ENCODE measurements around the gene ASCL3. TPM values are rescaled to one million over a fixed set of nuclear protein-coding genes. Genes with fewer than 3 reads are reported as not detected.

ASCL3 gene
- total and polyA plus RNA-seq, 11 donors: not detected

DNA sequence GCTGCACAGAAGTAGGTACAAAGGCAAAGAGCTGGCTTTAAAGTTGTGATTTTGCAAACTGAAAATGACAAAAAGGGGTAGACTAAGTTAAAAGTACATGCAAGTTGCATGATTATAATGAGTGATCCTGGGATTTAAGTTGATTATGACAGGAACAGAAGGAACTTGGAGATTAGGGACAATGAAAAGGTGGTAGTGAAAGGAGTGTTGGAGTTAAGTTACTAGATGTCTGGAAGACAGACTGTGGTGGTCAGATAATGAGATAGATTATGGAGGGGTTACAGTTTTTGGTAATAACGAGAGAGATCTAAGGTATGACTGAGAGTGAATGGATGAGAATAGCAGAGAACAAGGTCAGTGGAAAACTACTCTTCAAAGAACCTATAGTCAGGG is 29.1 kb upstream of the ASCL3 start:
- intact Hi-C loops (cut with DNase I): no loop called here
- Histone ChIP-seq H3K4me3 (no peak overlapping the region), H3K9me3 (no peaks in the 10 kb centered on the region), H3K4me1 (no peaks in the 10 kb centered on the region), H3K27me3 (no peaks in the 10 kb centered on the region), H3K36me3 (peaks cover 0 to 6% (median 0%) of the 10 kb centered on the region in 9 donors), H3K27ac (no peak overlapping the region)
- 76 to 86% (median 79%) methylated on average over 1 of the region's 1 CpG for WGBS, 4 donors
- no peak for ATAC-seq
- no peak for DNase-seq
- TF ChIP-seq, protein P1, sequence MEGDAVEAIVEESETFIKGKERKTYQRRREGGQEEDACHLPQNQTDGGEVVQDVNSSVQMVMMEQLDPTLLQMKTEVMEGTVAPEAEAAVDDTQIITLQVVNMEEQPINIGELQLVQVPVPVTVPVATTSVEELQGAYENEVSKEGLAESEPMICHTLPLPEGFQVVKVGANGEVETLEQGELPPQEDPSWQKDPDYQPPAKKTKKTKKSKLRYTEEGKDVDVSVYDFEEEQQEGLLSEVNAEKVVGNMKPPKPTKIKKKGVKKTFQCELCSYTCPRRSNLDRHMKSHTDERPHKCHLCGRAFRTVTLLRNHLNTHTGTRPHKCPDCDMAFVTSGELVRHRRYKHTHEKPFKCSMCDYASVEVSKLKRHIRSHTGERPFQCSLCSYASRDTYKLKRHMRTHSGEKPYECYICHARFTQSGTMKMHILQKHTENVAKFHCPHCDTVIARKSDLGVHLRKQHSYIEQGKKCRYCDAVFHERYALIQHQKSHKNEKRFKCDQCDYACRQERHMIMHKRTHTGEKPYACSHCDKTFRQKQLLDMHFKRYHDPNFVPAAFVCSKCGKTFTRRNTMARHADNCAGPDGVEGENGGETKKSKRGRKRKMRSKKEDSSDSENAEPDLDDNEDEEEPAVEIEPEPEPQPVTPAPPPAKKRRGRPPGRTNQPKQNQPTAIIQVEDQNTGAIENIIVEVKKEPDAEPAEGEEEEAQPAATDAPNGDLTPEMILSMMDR (IDR thresholded peaks at IDR 0.05): no peak
- TF ChIP-seq POLR2A (IDR thresholded peaks at IDR 0.05): no peak

DNA sequence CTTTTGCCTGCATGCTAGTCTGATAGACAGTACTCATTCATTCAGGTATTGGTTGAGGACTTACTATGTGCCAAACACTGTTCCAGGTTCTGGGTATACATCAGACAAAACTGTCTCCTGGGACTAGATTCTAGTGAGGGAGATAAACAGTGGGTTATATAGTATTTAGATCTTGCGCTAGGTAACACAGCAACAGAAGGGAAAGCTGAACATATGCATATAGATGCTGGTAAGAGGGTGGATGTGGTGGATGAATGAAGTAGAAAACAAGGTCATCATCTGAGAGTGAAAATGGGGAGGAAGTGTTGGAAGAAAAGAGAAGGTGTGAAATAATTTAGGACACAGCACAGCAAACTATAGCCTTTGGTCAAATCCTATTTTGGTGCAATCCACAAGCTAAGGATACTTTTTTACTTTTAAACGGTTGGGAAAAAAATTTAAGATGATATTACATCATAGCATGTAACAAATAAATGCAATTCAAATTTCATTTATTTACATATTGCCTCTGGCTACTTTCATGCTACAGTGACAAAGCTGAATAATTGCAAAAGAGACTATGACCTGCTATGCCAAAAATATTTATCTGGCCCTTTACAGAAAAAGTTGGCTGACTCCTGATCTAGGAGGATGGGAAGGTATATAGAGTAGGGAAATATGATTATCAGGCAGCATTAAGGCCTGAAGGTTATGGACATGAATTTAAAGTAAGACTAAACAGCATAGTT is 28.5 kb upstream of the ASCL3 start:
- Histone ChIP-seq H3K27ac (no peak overlapping the region), H3K4me3 (no peak overlapping the region), H3K9me3 (no peaks in the 10 kb centered on the region), H3K4me1 (no peaks in the 10 kb centered on the region), H3K36me3 (peaks cover 0 to 6% (median 0%) of the 10 kb centered on the region in 9 donors), H3K27me3 (no peaks in the 10 kb centered on the region)
- 84 to 95% (median 90%) methylated on average over 2 of the region's 2 CpGs for WGBS, 4 donors
- no peak for DNase-seq
- intact Hi-C loops (cut with DNase I): no loop called here
- no peak for ATAC-seq
- TF ChIP-seq POLR2A (IDR thresholded peaks at IDR 0.05): no peak
- TF ChIP-seq, protein P1 (IDR thresholded peaks at IDR 0.05): no peak

DNA sequence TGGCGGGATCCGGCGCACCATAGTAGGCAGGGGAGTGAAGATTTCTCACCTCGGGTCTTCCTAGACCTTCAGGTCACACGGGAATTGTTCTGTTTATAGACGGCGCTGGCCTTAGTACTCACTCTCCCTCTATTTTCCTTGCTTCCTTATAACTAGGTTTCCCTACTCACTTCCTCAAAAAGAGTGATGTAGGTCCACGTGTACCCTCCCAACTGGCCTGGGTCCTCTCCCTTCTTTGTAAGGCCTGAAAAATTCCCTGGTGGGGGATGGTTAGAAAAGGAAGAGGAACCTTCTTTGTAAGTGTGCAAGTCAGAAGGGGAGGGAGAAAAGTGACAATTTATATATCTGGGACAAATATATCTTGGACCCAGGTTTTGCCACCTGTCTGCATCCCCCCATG is 24.4 kb upstream of the ASCL3 start:
- 79 to 84% (median 82%) methylated on average over 8 of the region's 8 CpGs for WGBS, 4 donors
- no peak overlapping the region for H3K27ac ChIP-seq
- DNase-seq (no peak), ATAC-seq (no peak)
- no peaks in the 10 kb centered on the region for H3K27me3 ChIP-seq
- H3K9me3 ChIP-seq: no peaks in the 10 kb centered on the region
- intact Hi-C loops (cut with DNase I): loop anchor here in 5 of 10 donors (5.0 to 10.0 kb wide), 4 partner anchors 150 to 495 kb away; partner anchors contain the start of genes RPL27A (in 2 of the 5), TRIM66 (in 2 of the 5) and ZNF143 (in 1 of the 5)
- no peak overlapping the region for H3K4me3 ChIP-seq
- H3K4me1 ChIP-seq: peaks cover 0 to 28% (median 23%) of the 10 kb centered on the region in 12 donors
- H3K36me3 ChIP-seq: peaks cover 0 to 6% (median 0%) of the 10 kb centered on the region in 9 donors
- TF ChIP-seq, protein P1 (IDR thresholded peaks at IDR 0.05): no peak
- no peak for TF ChIP-seq POLR2A (IDR thresholded peaks at IDR 0.05)

Measured in heart left ventricle (tissue), 16 donors.